Suprapubic skin (tissue), 4 donors: ENCODE data around the gene ZNF384. TPM values are rescaled to one million over a fixed set of nuclear protein-coding genes. Genes with fewer than 3 reads are reported as not detected.
A peak's percentile ranks its signal among the peaks of the same experiment; 100 is the strongest.

Experiments
- DNase-seq, 2 donors: peaks; one replicate each; pipeline ENCODE4 v3.0.0-alpha.2; 2019; ENCODE audit warnings: low spot score in 2 of 2
- H3K27ac ChIP-seq: fragments of 200-600 bp; sonication (generic); one replicate; pipeline ENCODE4 v1.5.1; 2019
- H3K27me3 ChIP-seq: fragments of 200-600 bp; sonication (generic); one replicate; pipeline ENCODE4 v1.5.1; 2019
- H3K36me3 ChIP-seq: fragments of 200-600 bp; sonication (generic); one replicate; pipeline ENCODE4 v1.5.1; 2019
- H3K4me1 ChIP-seq: fragments of 200-600 bp; sonication (generic); one replicate; pipeline ENCODE4 v1.5.1; 2019
- H3K4me3 ChIP-seq: fragments of 200-600 bp; sonication (generic); one replicate; pipeline ENCODE4 v1.5.1; 2019; ENCODE audit warnings: mild to moderate bottlenecking
- H3K9me3 ChIP-seq: fragments of 200-600 bp; sonication (generic); one replicate; pipeline ENCODE4 v1.5.1; 2019
- EP300 ChIP-seq: sonication (generic); formaldehyde crosslinking; IDR thresholded peaks from one replicate; pipeline ENCODE4 v1.6.1; 2017; ENCODE audit warnings: antibody characterized with exemption
- POLR2A ChIP-seq, 2 donors: fragments of 450-650 bp; IDR thresholded peaks; one replicate each; pipeline ENCODE4 v1.6.1; 2017; ENCODE audit warnings: antibody characterized with exemption in 2 of 2, mild to moderate bottlenecking in 2 of 2, moderate library complexity in 2 of 2
- POLR2AphosphoS5 ChIP-seq, 3 donors: sonication (generic); formaldehyde crosslinking; IDR thresholded peaks; one replicate each; pipeline ENCODE4 v1.6.1; 2017; ENCODE audit warnings: antibody characterized with exemption in 3 of 3
- WGBS: methylation state at CpG from one replicate; pipeline ENCODE4 v1.1.5; 2018; 5-methylcytosine and 5-hydroxymethylcytosine counted together
- total RNA-seq, 4 donors: library from RNA; depleted of rRNA; stranded (reverse); fragments of >200 nt; gene quantifications; one replicate each; pipeline ENCODE4 v1.1.0, GENCODE V29; 2016
- TF ChIP-seq, protein P1 (sequence below), 2 donors: fragments of 200-600 bp in 1 of 2; fragments of 450-650 bp in 1 of 2; sonication (generic) in 1 of 2; IDR thresholded peaks; one replicate each; pipeline ENCODE4 v1.5.1; 2016 to 2019; ENCODE audit warnings: antibody characterized with exemption in 2 of 2, mild to moderate bottlenecking in 1 of 2, moderate library complexity in 1 of 2

The ZNF384 gene
- total RNA-seq, 4 donors from 2014 or later, result 34.5 to 72.0 (median 42.2) TPM

DNA sequence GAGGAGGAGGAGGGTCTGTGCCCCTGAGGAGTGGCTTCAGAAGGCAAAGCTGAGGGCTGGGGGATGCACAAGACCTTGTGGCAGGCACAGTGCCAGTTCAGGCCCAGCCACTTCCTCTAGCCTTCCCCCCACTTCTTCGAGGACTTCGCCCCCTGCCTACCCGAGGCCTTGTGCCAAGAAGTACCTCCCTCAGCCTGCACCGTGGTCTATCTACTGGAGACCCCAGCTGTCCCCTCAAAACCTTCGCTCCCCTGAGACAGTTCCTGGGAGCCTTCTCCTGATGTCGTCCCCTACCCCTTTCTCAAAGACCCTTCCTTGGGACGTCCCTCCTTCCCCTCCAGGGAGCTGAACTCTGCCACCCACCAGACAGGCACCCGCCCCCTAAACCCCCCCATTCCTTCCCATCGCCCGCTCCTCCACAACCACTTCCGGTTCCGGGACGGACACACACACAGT is 604 bp downstream of the ZNF384 start:
- TF ChIP-seq, protein P1, sequence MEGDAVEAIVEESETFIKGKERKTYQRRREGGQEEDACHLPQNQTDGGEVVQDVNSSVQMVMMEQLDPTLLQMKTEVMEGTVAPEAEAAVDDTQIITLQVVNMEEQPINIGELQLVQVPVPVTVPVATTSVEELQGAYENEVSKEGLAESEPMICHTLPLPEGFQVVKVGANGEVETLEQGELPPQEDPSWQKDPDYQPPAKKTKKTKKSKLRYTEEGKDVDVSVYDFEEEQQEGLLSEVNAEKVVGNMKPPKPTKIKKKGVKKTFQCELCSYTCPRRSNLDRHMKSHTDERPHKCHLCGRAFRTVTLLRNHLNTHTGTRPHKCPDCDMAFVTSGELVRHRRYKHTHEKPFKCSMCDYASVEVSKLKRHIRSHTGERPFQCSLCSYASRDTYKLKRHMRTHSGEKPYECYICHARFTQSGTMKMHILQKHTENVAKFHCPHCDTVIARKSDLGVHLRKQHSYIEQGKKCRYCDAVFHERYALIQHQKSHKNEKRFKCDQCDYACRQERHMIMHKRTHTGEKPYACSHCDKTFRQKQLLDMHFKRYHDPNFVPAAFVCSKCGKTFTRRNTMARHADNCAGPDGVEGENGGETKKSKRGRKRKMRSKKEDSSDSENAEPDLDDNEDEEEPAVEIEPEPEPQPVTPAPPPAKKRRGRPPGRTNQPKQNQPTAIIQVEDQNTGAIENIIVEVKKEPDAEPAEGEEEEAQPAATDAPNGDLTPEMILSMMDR (IDR thresholded peaks at IDR 0.05), result no peak
- no peak for TF ChIP-seq EP300
- no peak for TF ChIP-seq POLR2AphosphoS5 (IDR thresholded peaks at IDR 0.05)
- TF ChIP-seq POLR2A (IDR thresholded peaks at IDR 0.05), result no peak
- DNase-seq, result peak in 1 of 2 donors; percentile 80
- no peaks in the 10 kb centered on the region for H3K27me3 ChIP-seq
- H3K27ac ChIP-seq, result peak overlapping the region; percentile 95
- H3K9me3 ChIP-seq, result no peaks in the 10 kb centered on the region
- H3K4me1 ChIP-seq, result peaks cover 34% of the 10 kb centered on the region
- WGBS, result under 1% methylated on average over 13 of the region's 13 CpGs
- no peaks in the 10 kb centered on the region for H3K36me3 ChIP-seq
- H3K4me3 ChIP-seq, result peak overlapping the region; percentile 84

DNA sequence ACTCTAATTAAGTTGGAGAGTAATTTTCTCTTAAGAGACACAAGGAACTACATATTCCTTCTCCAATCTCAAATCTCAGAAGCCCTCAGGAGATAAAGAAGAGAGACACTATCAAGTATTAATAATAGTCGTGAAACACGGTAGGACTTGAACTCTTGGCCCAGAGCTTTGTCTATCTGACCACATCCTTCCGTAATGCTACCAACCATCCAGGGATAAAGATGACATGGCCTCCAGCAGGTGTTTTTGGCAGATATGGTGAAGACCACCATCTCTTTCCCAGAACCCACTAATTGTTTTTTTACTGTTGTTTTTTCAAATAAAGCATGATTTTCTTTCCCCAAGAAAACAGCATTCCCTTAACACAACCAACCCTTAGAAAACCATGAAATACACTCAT is 3.4 kb downstream of the ZNF384 start:
- H3K4me3 ChIP-seq, result no peak overlapping the region
- TF ChIP-seq POLR2A (IDR thresholded peaks at IDR 0.05) (no peak), EP300 (no peak), POLR2AphosphoS5 (IDR thresholded peaks at IDR 0.05) (no peak)
- TF ChIP-seq, protein P1 (IDR thresholded peaks at IDR 0.05), result no peak
- H3K36me3 ChIP-seq, result peaks cover 10% of the 10 kb centered on the region
- H3K4me1 ChIP-seq, result peaks cover 32% of the 10 kb centered on the region
- WGBS, result 86% methylated on average over 3 of the region's 3 CpGs
- no peaks in the 10 kb centered on the region for H3K27me3 ChIP-seq
- H3K9me3 ChIP-seq, result no peaks in the 10 kb centered on the region
- no peak overlapping the region for H3K27ac ChIP-seq
- no peak for DNase-seq

DNA sequence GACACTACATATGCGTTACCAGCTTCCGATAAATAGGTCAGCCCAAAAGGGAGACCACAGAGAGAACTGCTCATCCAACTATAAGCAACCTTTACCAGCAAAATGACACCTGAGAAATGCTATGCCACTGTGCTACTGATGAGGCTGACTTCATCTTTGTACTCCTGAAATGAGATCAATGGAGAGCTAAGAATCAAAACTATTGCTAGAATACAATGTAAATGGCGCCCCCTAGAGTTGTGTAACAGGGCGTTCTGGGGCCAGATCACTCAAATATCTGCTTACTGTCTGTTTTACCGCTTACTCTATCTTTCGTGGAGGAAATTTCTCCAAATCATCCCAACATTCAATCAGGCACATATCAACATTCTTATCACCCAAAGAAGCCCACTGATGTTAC is 4.6 kb downstream of the ZNF384 start:
- TF ChIP-seq, protein P1 (IDR thresholded peaks at IDR 0.05), result peak in 1 of 2 donors; percentile 6
- TF ChIP-seq POLR2AphosphoS5 (IDR thresholded peaks at IDR 0.05), result no peak
- Histone ChIP-seq H3K4me3 (no peak overlapping the region), H3K27me3 (no peaks in the 10 kb centered on the region), H3K9me3 (no peaks in the 10 kb centered on the region), H3K27ac (no peak overlapping the region), H3K36me3 (peaks cover 21% of the 10 kb centered on the region), H3K4me1 (peaks cover 22% of the 10 kb centered on the region)
- DNase-seq, result no peak
- 68% methylated on average over 6 of the region's 6 CpGs for WGBS

DNA sequence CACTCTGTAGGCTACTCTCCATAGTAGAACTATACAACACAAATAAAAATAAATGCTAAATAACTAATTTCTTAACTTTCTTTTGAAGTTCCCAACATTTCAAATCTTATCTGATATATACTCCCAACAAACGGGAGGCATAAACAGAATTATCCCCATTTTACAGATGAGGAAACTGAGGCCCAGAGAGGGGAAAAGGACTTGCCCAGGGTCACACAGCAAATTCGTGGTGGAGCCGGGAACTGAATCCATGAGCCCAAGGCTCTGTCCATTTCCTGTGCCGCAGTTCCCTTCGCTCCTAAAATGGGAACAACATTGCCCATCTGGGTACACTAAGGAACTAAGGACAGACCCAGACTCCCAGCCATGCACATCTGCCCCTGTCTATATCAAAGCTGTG is 12.2 kb downstream of the ZNF384 start:
- H3K27ac ChIP-seq, result no peak overlapping the region
- H3K4me1 ChIP-seq, result no peaks in the 10 kb centered on the region
- peaks cover 88% of the 10 kb centered on the region for H3K36me3 ChIP-seq
- H3K27me3 ChIP-seq, result no peaks in the 10 kb centered on the region
- no peak for DNase-seq
- TF ChIP-seq, protein P1 (IDR thresholded peaks at IDR 0.05), result no peak
- no peak for TF ChIP-seq EP300
- TF ChIP-seq POLR2A (IDR thresholded peaks at IDR 0.05), result no peak
- no peak for TF ChIP-seq POLR2AphosphoS5 (IDR thresholded peaks at IDR 0.05)
- no peak overlapping the region for H3K4me3 ChIP-seq
- WGBS, result 92% methylated on average over 5 of the region's 5 CpGs
- H3K9me3 ChIP-seq, result no peaks in the 10 kb centered on the region

DNA sequence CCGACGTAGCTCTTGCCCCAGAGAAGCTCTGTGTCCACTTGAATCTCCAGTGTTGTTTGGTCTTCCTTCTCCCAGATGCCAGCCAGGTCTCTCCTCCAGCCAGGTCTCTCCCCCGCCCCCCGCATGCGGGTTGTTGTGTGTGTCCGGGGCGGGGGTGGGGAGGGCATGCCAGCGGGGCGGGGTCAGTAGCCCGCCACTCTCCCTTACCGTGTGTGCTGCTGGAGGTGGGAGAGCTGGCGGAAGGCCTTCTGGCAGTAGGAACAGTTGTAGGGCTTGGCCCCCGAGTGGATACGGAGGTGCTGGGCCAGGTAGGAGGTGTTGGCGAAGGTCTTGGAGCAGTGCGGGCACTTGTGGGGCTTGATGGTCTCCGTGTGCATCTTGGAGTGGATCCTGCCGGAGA is 17.0 kb downstream of the ZNF384 start:
- TF ChIP-seq POLR2A (IDR thresholded peaks at IDR 0.05), result no peak
- TF ChIP-seq POLR2AphosphoS5 (IDR thresholded peaks at IDR 0.05), result no peak
- no peak for TF ChIP-seq EP300
- TF ChIP-seq, protein P1 (IDR thresholded peaks at IDR 0.05), result no peak
- 95% methylated on average over 16 of the region's 18 CpGs for WGBS
- H3K36me3 ChIP-seq, result peaks cover 100% of the 10 kb centered on the region

More for the DNA sequence above, 17.0 kb downstream of the ZNF384 start:
- H3K27me3 ChIP-seq, result no peaks in the 10 kb centered on the region
- DNase-seq, result no peak
- no peaks in the 10 kb centered on the region for H3K4me1 ChIP-seq
- no peak overlapping the region for H3K27ac ChIP-seq
- no peaks in the 10 kb centered on the region for H3K9me3 ChIP-seq
- H3K4me3 ChIP-seq, result no peak overlapping the region
